Measurements from ENCODE around the gene CD74. TPM values are rescaled to one million over a fixed set of nuclear protein-coding genes. Genes with fewer than 3 reads are reported as not detected.

Gene CD74
- polyA plus RNA-seq, 1 donor from 2014 or later, result not detected

- TF ChIP-seq SMC3 (conservative IDR thresholded peaks at IDR 0.05; ENCODE audit: poor library complexity) (no peak), MXI1 (conservative IDR thresholded peaks at IDR 0.05; ENCODE audit: poor library complexity, severe bottlenecking) (no peak), EZH2 (IDR thresholded peaks at IDR 0.05; ENCODE audit: borderline replicate concordance, insufficient read depth, low read length, poor library complexity, severe bottlenecking) (no peak), RAD21 (conservative IDR thresholded peaks at IDR 0.05) (no peak)
- H3K4me3 ChIP-seq (ENCODE audit: low read length), result no peak overlapping the region
- H3F3A ChIP-seq (ENCODE audit: insufficient read depth, low read length, poor library complexity, severe bottlenecking), result no peaks in the 10 kb centered on the region
- H2AFZ ChIP-seq (ENCODE audit: low read depth, low read length), result no peak overlapping the region
- H3K27ac ChIP-seq (ENCODE audit: low read length), result no peak overlapping the region
- no peak overlapping the region for H3K9ac ChIP-seq (ENCODE audit: low read length)
- no peaks in the 10 kb centered on the region for H4K20me1 ChIP-seq (ENCODE audit: insufficient read depth)
- H3K27me3 ChIP-seq (ENCODE audit: insufficient read depth, low read depth, low read length), result no peaks in the 10 kb centered on the region
- H3K36me3 ChIP-seq (ENCODE audit: insufficient read depth, low read length), result no peaks in the 10 kb centered on the region
- no peaks in the 10 kb centered on the region for H3K79me2 ChIP-seq (replicated peaks; ENCODE audit: insufficient read depth, low read length)
- no peak overlapping the region for H3K4me2 ChIP-seq (ENCODE audit: low read length)
- no peaks in the 10 kb centered on the region for H3K9me2 ChIP-seq (ENCODE audit: insufficient read depth, low read length)
- no peaks in the 10 kb centered on the region for H3K9me3 ChIP-seq (ENCODE audit: low read length)
Observed at GRCh38 chr5:150368526-150368925, 44.2 kb downstream of the CD74 start.

- no peak overlapping the region for H3K9ac ChIP-seq (ENCODE audit: low read length)
- no peaks in the 10 kb centered on the region for H3K9me3 ChIP-seq (ENCODE audit: low read length)
- H3K9me2 ChIP-seq (ENCODE audit: insufficient read depth, low read length), result no peaks in the 10 kb centered on the region
- no peak overlapping the region for H2AFZ ChIP-seq (ENCODE audit: low read depth, low read length)
- no peak overlapping the region for H3K4me3 ChIP-seq (ENCODE audit: low read length)
- no peaks in the 10 kb centered on the region for H3K36me3 ChIP-seq (ENCODE audit: insufficient read depth, low read length)
- no peak overlapping the region for H3K4me2 ChIP-seq (ENCODE audit: low read length)
- no peak for TF ChIP-seq EZH2 (IDR thresholded peaks at IDR 0.05; ENCODE audit: borderline replicate concordance, insufficient read depth, low read length, poor library complexity, severe bottlenecking)
- no peaks in the 10 kb centered on the region for H4K20me1 ChIP-seq (ENCODE audit: insufficient read depth)
- H3F3A ChIP-seq (ENCODE audit: insufficient read depth, low read length, poor library complexity, severe bottlenecking), result no peaks in the 10 kb centered on the region
- no peaks in the 10 kb centered on the region for H3K27me3 ChIP-seq (ENCODE audit: insufficient read depth, low read depth, low read length)
- no peak overlapping the region for H3K27ac ChIP-seq (ENCODE audit: low read length)
- no peaks in the 10 kb centered on the region for H3K79me2 ChIP-seq (replicated peaks; ENCODE audit: insufficient read depth, low read length)
Observed at GRCh38 chr5:150364004-150364403, 48.7 kb downstream of the CD74 start.

- H3K27ac ChIP-seq (ENCODE audit: low read length), result no peak overlapping the region
- H4K20me1 ChIP-seq (ENCODE audit: insufficient read depth), result no peaks in the 10 kb centered on the region
- H3K4me2 ChIP-seq (ENCODE audit: low read length), result no peak overlapping the region
- H3K27me3 ChIP-seq (ENCODE audit: insufficient read depth, low read depth, low read length), result no peaks in the 10 kb centered on the region
- H3K36me3 ChIP-seq (ENCODE audit: insufficient read depth, low read length), result no peaks in the 10 kb centered on the region
- peaks cover 2% of the 10 kb centered on the region for H3K79me2 ChIP-seq (replicated peaks; ENCODE audit: insufficient read depth, low read length)
- no peaks in the 10 kb centered on the region for H3K9me3 ChIP-seq (ENCODE audit: low read length)
- H2AFZ ChIP-seq (ENCODE audit: low read depth, low read length), result no peak overlapping the region
- no peaks in the 10 kb centered on the region for H3K9me2 ChIP-seq (ENCODE audit: insufficient read depth, low read length)
- H3K9ac ChIP-seq (ENCODE audit: low read length), result no peak overlapping the region
- H3K4me3 ChIP-seq (ENCODE audit: low read length), result no peak overlapping the region
- TF ChIP-seq CTCF (IDR thresholded peaks at IDR 0.05; ENCODE audit: poor library complexity, severe bottlenecking) (no peak), MXI1 (conservative IDR thresholded peaks at IDR 0.05; ENCODE audit: poor library complexity, severe bottlenecking) (no peak), POLR2AphosphoS5 (IDR thresholded peaks at IDR 0.05) (no peak), RAD21 (conservative IDR thresholded peaks at IDR 0.05) (no peak), TAF1 (IDR thresholded peaks at IDR 0.05; ENCODE audit: low read depth) (no peak), SMC3 (conservative IDR thresholded peaks at IDR 0.05; ENCODE audit: poor library complexity) (no peak), EP300 (conservative IDR thresholded peaks at IDR 0.05; ENCODE audit: poor library complexity, severe bottlenecking) (no peak), EZH2 (IDR thresholded peaks at IDR 0.05; ENCODE audit: borderline replicate concordance, insufficient read depth, low read length, poor library complexity, severe bottlenecking) (no peak)
- TF ChIP-seq, protein P1, sequence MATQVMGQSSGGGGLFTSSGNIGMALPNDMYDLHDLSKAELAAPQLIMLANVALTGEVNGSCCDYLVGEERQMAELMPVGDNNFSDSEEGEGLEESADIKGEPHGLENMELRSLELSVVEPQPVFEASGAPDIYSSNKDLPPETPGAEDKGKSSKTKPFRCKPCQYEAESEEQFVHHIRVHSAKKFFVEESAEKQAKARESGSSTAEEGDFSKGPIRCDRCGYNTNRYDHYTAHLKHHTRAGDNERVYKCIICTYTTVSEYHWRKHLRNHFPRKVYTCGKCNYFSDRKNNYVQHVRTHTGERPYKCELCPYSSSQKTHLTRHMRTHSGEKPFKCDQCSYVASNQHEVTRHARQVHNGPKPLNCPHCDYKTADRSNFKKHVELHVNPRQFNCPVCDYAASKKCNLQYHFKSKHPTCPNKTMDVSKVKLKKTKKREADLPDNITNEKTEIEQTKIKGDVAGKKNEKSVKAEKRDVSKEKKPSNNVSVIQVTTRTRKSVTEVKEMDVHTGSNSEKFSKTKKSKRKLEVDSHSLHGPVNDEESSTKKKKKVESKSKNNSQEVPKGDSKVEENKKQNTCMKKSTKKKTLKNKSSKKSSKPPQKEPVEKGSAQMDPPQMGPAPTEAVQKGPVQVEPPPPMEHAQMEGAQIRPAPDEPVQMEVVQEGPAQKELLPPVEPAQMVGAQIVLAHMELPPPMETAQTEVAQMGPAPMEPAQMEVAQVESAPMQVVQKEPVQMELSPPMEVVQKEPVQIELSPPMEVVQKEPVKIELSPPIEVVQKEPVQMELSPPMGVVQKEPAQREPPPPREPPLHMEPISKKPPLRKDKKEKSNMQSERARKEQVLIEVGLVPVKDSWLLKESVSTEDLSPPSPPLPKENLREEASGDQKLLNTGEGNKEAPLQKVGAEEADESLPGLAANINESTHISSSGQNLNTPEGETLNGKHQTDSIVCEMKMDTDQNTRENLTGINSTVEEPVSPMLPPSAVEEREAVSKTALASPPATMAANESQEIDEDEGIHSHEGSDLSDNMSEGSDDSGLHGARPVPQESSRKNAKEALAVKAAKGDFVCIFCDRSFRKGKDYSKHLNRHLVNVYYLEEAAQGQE (IDR thresholded peaks at IDR 0.05; ENCODE audit: borderline replicate concordance), result no peak
- H3F3A ChIP-seq (ENCODE audit: insufficient read depth, low read length, poor library complexity, severe bottlenecking), result no peaks in the 10 kb centered on the region
Observed at GRCh38 chr5:150363185-150363584, 49.5 kb downstream of the CD74 start.

All from neural cell (in vitro differentiated cells).